Measurements from ENCODE around the gene SLC27A5.
"Not testable (repeated sequence)": the region's sequence is repeated elsewhere in the genome, so short reads cannot be mapped to it uniquely, and the experiment has no call there.

SLC27A5 gene

GRCh38 chr19:58549664-58550361 is 38.0 kb upstream of the SLC27A5 start:
- DNase-seq, result peak; percentile 54

GRCh38 chr19:58548859-58549663 is 37.3 kb upstream of the SLC27A5 start:
- DNase-seq, result peak; percentile 54

- peak; percentile 51 for DNase-seq
These were observed 35.8 kb upstream of the SLC27A5 start for GRCh38 chr19:58547323-58548312.

GRCh38 chr19:58546019-58546530 is 34.3 kb upstream of the SLC27A5 start:
- DNase-seq, result no peak

GRCh38 chr19:58545286-58546018 is 33.7 kb upstream of the SLC27A5 start:
- peak; percentile 56 for DNase-seq

GRCh38 chr19:58544591-58545285 is 32.9 kb upstream of the SLC27A5 start:
- DNase-seq, result no peak

- DNase-seq, result peak; percentile 100
These were observed 32.2 kb upstream of the SLC27A5 start, which contains the start of gene TRIM28 for GRCh38 chr19:58543826-58544590. TRIM28 (plus strand) TSS chr19:58544064; CDS start chr19:58544758, 694 bp downstream.

- not testable (repeated sequence) for DNase-seq
These were observed 31.0 kb upstream of the SLC27A5 start for GRCh38 chr19:58542641-58543372.

GRCh38 chr19:58539169-58539559 is 27.4 kb upstream of the SLC27A5 start:
- DNase-seq, result not testable (repeated sequence)

GRCh38 chr19:58538257-58539168 is 26.7 kb upstream of the SLC27A5 start:
- DNase-seq, result peak; percentile 73

- no peak for DNase-seq
These were observed 25.3 kb upstream of the SLC27A5 start for GRCh38 chr19:58536852-58537798.

GRCh38 chr19:58535857-58536256 is 24.1 kb upstream of the SLC27A5 start:
- DNase-seq, result no peak

GRCh38 chr19:58531034-58531840 is 19.4 kb upstream of the SLC27A5 start:
- DNase-seq, result no peak

GRCh38 chr19:58529405-58529804 is 17.6 kb upstream of the SLC27A5 start:
- no peak for DNase-seq

GRCh38 chr19:58522709-58523108 is 10.9 kb upstream of the SLC27A5 start:
- no peak for DNase-seq

GRCh38 chr19:58521651-58522050 is 9.9 kb upstream of the SLC27A5 start:
- no peak for DNase-seq

- no peak for DNase-seq
These were observed 8.4 kb upstream of the SLC27A5 start for GRCh38 chr19:58520257-58520599.
